IMR-90 (cell line): ENCODE results near the gene ICAM2. TPM values are rescaled to one million over a fixed set of nuclear protein-coding genes. Genes with fewer than 3 reads are reported as not detected.

Experiments
- ATAC-seq: fragments of 200-7000 bp; cut with Tn5 transposase; 2 replicates; pipeline ENCODE4 v1.9.1; 2020; ENCODE audit warnings: low read depth, mild to moderate bottlenecking, moderate library complexity
- BruUV-seq: library from RNA; stranded (reverse); fragments of 400-500 nt; replicated peaks from 2 replicates; lab custom pipeline; 2021; lab: Mats Ljungman, UMichigan
- CTCF ChIA-PET: fragments of 300-600 bp; formaldehyde crosslinking; extraction: SDS; loops from one replicate; lab custom pipeline; 2021; ENCODE audit warnings: antibody characterized with exemption; lab: Yijun Ruan, JAX
- POLR2A ChIA-PET: fragments of 300-600 bp; sonication (Branson Sonifier 250); formaldehyde crosslinking; loops from one replicate; lab custom pipeline; 2022; ENCODE audit warnings: antibody characterized with exemption; ENCODE audit not compliant: unreplicated experiment; lab: Charles Lee
- DNase-seq: peaks from one replicate; pipeline ENCODE4 v3.0.0; 2013
- H2AFZ ChIP-seq: replicated peaks from 2 replicates; pipeline ENCODE3; 2013; ENCODE audit warnings: low read length, mild to moderate bottlenecking; ENCODE audit not compliant: poor library complexity
- H2AK5ac ChIP-seq: 2 replicates; pipeline ENCODE4 v1.6.1; 2013; ENCODE audit warnings: low read depth, low read length, inconsistent platforms
- H2AK9ac ChIP-seq: replicated peaks from 2 replicates; pipeline ENCODE3; 2013; ENCODE audit warnings: mild to moderate bottlenecking, low read depth, low read length, moderate library complexity; ENCODE audit not compliant: poor library complexity
- H2BK120ac ChIP-seq: 2 replicates; pipeline ENCODE4 v1.6.1; 2013; ENCODE audit warnings: low read depth, low read length, inconsistent platforms
- H2BK15ac ChIP-seq: 3 replicates; pipeline ENCODE4 v1.6.1; 2013; ENCODE audit warnings: low read depth, low read length, inconsistent platforms
- H2BK20ac ChIP-seq: 2 replicates; pipeline ENCODE4 v1.6.1; 2013; ENCODE audit warnings: low read depth, mild to moderate bottlenecking, inconsistent platforms, low read length, moderate library complexity
- H2BK5ac ChIP-seq: 2 replicates; pipeline ENCODE4 v1.6.1; 2013; ENCODE audit warnings: mild to moderate bottlenecking, low read depth, low read length, inconsistent platforms; ENCODE audit not compliant: poor library complexity, severe bottlenecking
- H3K14ac ChIP-seq: replicated peaks from 2 replicates; pipeline ENCODE4 v1.6.1; 2013; ENCODE audit warnings: low read depth, low read length, inconsistent platforms
- H3K18ac ChIP-seq: 2 replicates; pipeline ENCODE4 v1.6.1; 2013; ENCODE audit warnings: low read depth, low read length, control low read depth
- H3K23ac ChIP-seq: 2 replicates; pipeline ENCODE4 v1.6.1; 2013; ENCODE audit warnings: low read depth, low read length, inconsistent platforms
- H3K27ac ChIP-seq: 2 replicates; pipeline ENCODE4 v1.5.1; 2013; ENCODE audit warnings: mild to moderate bottlenecking, control low read depth, low read length; ENCODE audit not compliant: insufficient read depth
- H3K27me3 ChIP-seq: 2 replicates; pipeline ENCODE4 v1.6.1; 2013; ENCODE audit warnings: low read length; ENCODE audit not compliant: control insufficient read depth, insufficient read depth
- H3K36me3 ChIP-seq: 2 replicates; pipeline ENCODE4 v1.6.1; 2013; ENCODE audit warnings: low read length, mixed read lengths; ENCODE audit not compliant: control insufficient read depth, insufficient read depth
- H3K4ac ChIP-seq: 2 replicates; pipeline ENCODE4 v1.6.1; 2013; ENCODE audit warnings: low read depth, low read length, inconsistent platforms
- H3K4me1 ChIP-seq: 2 replicates; pipeline ENCODE4 v1.6.1; 2013; ENCODE audit warnings: low read length, mixed read lengths; ENCODE audit not compliant: control insufficient read depth, insufficient read depth
- H3K4me2 ChIP-seq: 2 replicates; pipeline ENCODE4 v1.6.1; 2013; ENCODE audit warnings: low read depth, mild to moderate bottlenecking, control low read depth, low read length, moderate library complexity
- H3K4me3 ChIP-seq: 2 replicates; pipeline ENCODE4 v1.5.1; 2013; ENCODE audit warnings: low read depth, mild to moderate bottlenecking, control low read depth, low read length, moderate library complexity; ENCODE audit not compliant: insufficient read depth
- H3K56ac ChIP-seq: 2 replicates; pipeline ENCODE4 v1.6.1; 2013; ENCODE audit warnings: low read length, inconsistent platforms; ENCODE audit not compliant: insufficient read depth; ENCODE audit errors: extremely low read depth
- H3K79me1 ChIP-seq, 2 experiments: 2 replicates each; pipeline ENCODE4 v1.6.1; 2013; ENCODE audit warnings: low read length in 2 of 2, inconsistent platforms in 1 of 2, low read depth in 1 of 2
- H3K9ac ChIP-seq: 2 replicates; pipeline ENCODE4 v1.6.1; 2013; ENCODE audit warnings: low read depth, low read length, control low read depth
- H3K9me1 ChIP-seq: 2 replicates; pipeline ENCODE4 v1.6.1; 2013; ENCODE audit warnings: low read length, inconsistent platforms; ENCODE audit not compliant: insufficient read depth
- H3K9me3 ChIP-seq: 2 replicates; pipeline ENCODE4 v1.6.1; 2013; ENCODE audit warnings: low read length; ENCODE audit not compliant: control insufficient read depth, insufficient read depth
- H4K20me1 ChIP-seq: 2 replicates; pipeline ENCODE4 v1.6.1; 2013; ENCODE audit warnings: low read length, inconsistent platforms; ENCODE audit not compliant: insufficient read depth
- H4K5ac ChIP-seq: 2 replicates; pipeline ENCODE4 v1.6.1; 2013; ENCODE audit warnings: mild to moderate bottlenecking, low read depth, low read length, control low read depth
- H4K8ac ChIP-seq, 2 experiments: 2 replicates each; pipeline ENCODE4 v1.6.1; 2013; ENCODE audit warnings: low read depth in 2 of 2, low read length in 2 of 2, control low read depth in 1 of 2, inconsistent platforms in 1 of 2
- H4K91ac ChIP-seq: 2 replicates; pipeline ENCODE4 v1.6.1; 2013; ENCODE audit warnings: low read depth, low read length, inconsistent platforms; ENCODE audit not compliant: insufficient read depth
- CEBPB ChIP-seq: IDR thresholded peaks from 2 replicates; pipeline ENCODE4 v1.6.1; 2012; ENCODE audit warnings: low read depth, low read length, improper control_type of control experiment
- CHD1 ChIP-seq: IDR thresholded peaks from 2 replicates; pipeline ENCODE4 v1.6.1; 2012; ENCODE audit warnings: low read depth, low read length, improper control_type of control experiment
- CTCF ChIP-seq: conservative IDR thresholded peaks from 2 replicates; pipeline ENCODE4 v1.5.1; 2012; ENCODE audit warnings: mild to moderate bottlenecking, low read depth, low read length, improper control_type of control experiment
- FOS ChIP-seq: fragments of 150-350 bp; IDR thresholded peaks from 2 replicates; pipeline ENCODE4 v1.6.1; 2016; ENCODE audit warnings: low read depth, low read length
- MAFK ChIP-seq: IDR thresholded peaks from 2 replicates; pipeline ENCODE4 v1.6.1; 2012; ENCODE audit warnings: low read depth, low read length, improper control_type of control experiment
- MAZ ChIP-seq: IDR thresholded peaks from 2 replicates; pipeline ENCODE4 v1.6.1; 2012; ENCODE audit warnings: low read depth, mild to moderate bottlenecking, low read length, improper control_type of control experiment, moderate library complexity, borderline replicate concordance
- MXI1 ChIP-seq: IDR thresholded peaks from 2 replicates; pipeline ENCODE4 v1.6.1; 2012; ENCODE audit warnings: low read depth, mild to moderate bottlenecking, low read length, moderate library complexity, borderline replicate concordance
- NFE2L2 ChIP-seq: fragments of 150-350 bp; IDR thresholded peaks from 2 replicates; pipeline ENCODE4 v1.6.1; 2016; ENCODE audit warnings: low read depth, mild to moderate bottlenecking, low read length
- RAD21 ChIP-seq: IDR thresholded peaks from 2 replicates; pipeline ENCODE4 v1.6.1; 2012; ENCODE audit warnings: low read length, improper control_type of control experiment
- SMC3 ChIP-seq: fragments of 150-350 bp; IDR thresholded peaks from 2 replicates; pipeline ENCODE4 v1.6.1; 2016; ENCODE audit warnings: low read depth, mild to moderate bottlenecking, antibody characterized with exemption, low read length, moderate library complexity
- WGBS, 2 experiments: methylation state at CpG; one replicate each; pipeline versions ENCODE4 v1.1.5 to v1.1.7; 2013; ENCODE audit warnings: missing lambda C conversion rate in 2 of 2; ENCODE audit not compliant: insufficient read length in 1 of 2; ENCODE audit errors: extremely low coverage in 2 of 2; 5-methylcytosine and 5-hydroxymethylcytosine counted together
- dilution Hi-C: fragments of 300-500 bp; cut with HindIII; formaldehyde crosslinking; loops from one replicate; pipeline ENCODE4 v1.14.3; 2018; ENCODE audit warnings: low sequenced_read_pairs; ENCODE audit not compliant: unreplicated experiment
- in situ Hi-C: fragments of 300-500 bp; cut with MboI; formaldehyde crosslinking; loops from 3 replicates; pipeline ENCODE4 v1.14.3; 2019; ENCODE audit warnings: low sequenced_read_pairs, inconsistent platforms, mixed read lengths
- intact Hi-C: fragments of 100-400 bp; cut with micrococcal nuclease; formaldehyde crosslinking; loops from 2 replicates; pipeline ENCODE4 v1.10.0; 2022
- polyA plus RNA-seq, 3 experiments: library from polyadenylated mRNA; depleted of rRNA; stranded (reverse); fragments of >200 nt; gene quantifications; 2 replicates each; pipeline ENCODE4 v1.2.3, GENCODE V29; 2012; ENCODE audit warnings: low replicate concordance in 1 of 3
- total RNA-seq: library from RNA; depleted of rRNA; stranded (reverse); fragments of >200 nt; gene quantifications from 2 replicates; pipeline ENCODE4 v1.2.3, GENCODE V29; 2012
- TF ChIP-seq, protein P1 (sequence below): fragments of 150-350 bp; IDR thresholded peaks from 2 replicates; pipeline ENCODE4 v1.6.1; 2017; ENCODE audit warnings: mild to moderate bottlenecking, antibody characterized with exemption, low read length, low read depth
- TF ChIP-seq, protein P2 (sequence below): fragments of 150-350 bp; IDR thresholded peaks from 2 replicates; pipeline ENCODE4 v1.6.1; 2016; ENCODE audit warnings: low read depth, mild to moderate bottlenecking, low read length, moderate library complexity, borderline replicate concordance

The ICAM2 gene
- total and polyA plus RNA-seq, 2 of the 4 experiments (the other 2 are of a cell fraction): 0.12 TPM; not detected in 1

DNA sequence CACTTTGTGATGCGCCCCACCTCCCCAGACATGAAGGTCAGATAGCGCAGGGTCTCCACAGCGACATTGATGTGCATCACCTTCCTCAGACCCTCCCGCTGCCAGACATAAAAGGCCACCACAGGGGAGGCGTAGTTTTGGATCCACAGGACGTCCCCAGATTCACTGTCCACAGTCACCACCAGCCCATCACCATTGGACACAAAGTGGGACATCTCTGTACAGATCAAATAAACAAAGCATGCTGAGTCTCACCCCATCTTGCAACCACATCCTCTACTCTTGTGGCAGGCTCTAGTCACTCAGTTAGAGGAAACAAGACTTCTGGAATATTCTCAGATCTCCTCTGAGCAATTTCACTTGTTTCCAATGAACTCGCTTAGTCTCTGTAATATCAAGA lies 46.3 kb upstream of the ICAM2 start (continued):
- TF ChIP-seq NFE2L2 (no peak), CEBPB (no peak), MAFK (no peak), MXI1 (no peak), MAZ (no peak)

DNA sequence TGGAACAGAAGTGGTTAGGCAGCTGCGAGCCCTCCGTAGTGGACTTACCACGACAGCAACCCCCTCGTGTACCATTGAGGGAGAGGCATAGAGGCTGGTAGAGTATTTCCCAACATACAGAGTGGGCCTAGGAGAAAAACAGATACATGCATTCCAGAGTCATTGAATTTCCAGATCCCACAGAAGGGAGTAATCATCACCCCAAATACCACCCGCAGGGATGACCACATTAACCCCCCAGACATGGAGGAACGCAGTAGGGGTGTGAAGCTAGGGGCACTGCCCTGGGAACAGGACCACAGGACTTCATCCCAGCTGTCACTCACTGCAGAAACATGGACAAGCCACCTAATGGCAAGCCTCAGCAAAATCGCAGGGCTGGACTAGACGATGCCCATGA lies 44.7 kb upstream of the ICAM2 start:
- Histone ChIP-seq H3K9me3 (peaks cover 13% of the 10 kb centered on the region), H4K91ac (no peak overlapping the region), H3K14ac (no peak overlapping the region), H2AFZ (no peak overlapping the region), H2AK5ac (no peak overlapping the region), H2BK15ac (no peak overlapping the region), H4K5ac (no peak overlapping the region), H3K4me3 (no peak overlapping the region), H2BK20ac (no peak overlapping the region), H4K8ac (no peak overlapping the region), H3K27me3 (no peaks in the 10 kb centered on the region), H4K20me1 (no peaks in the 10 kb centered on the region), H3K9me1 (peaks cover 3% of the 10 kb centered on the region; the same call in 1 of the 2 replicates), H2BK120ac (no peak overlapping the region), H3K36me3 (peaks cover 25% of the 10 kb centered on the region), H3K4me2 (no peak overlapping the region), H3K27ac (no peak overlapping the region), H3K23ac (no peak overlapping the region), H3K9ac (no peak overlapping the region), H3K56ac (no peak overlapping the region), H2AK9ac (no peak overlapping the region), H3K18ac (no peak overlapping the region), H2BK5ac (no peak overlapping the region), H3K79me1 (0 out of 4 replicates have a peak, but pooled peaks cover 0 to 3% of the 10 kb centered on the region in 2 experiments), H3K4ac (no peak overlapping the region), H3K4me1 (peaks cover 2% of the 10 kb centered on the region; the same call in 1 of the 2 replicates)
- in situ Hi-C loops: loop anchor here (5.0 kb wide), 1 partner anchor 62 kb away; no protein-coding TSS in a partner anchor
- intact Hi-C loops: no loop called here
- WGBS, 2 experiments: 96% methylated on average over 4 of the region's 8 CpGs; no CpG with 5 or more reads in 1 of the 2 experiments
- ATAC-seq (no peak), DNase-seq (no peak)
- ChIA-PET CTCF (interaction anchor here (1.1 kb wide), 1 partner anchor 9 kb away, joined by 4 read pairs; no protein-coding TSS in a partner anchor), POLR2A (no interaction called here)
- dilution Hi-C loops: no loop called here
- no TSS peak for BruUV-seq
- TF ChIP-seq NFE2L2 (no peak), RAD21 (no peak), FOS (no peak), MAFK (no peak), CEBPB (no peak), CHD1 (no peak), SMC3 (no peak), CTCF (no peak), MXI1 (no peak), MAZ (no peak)
- TF ChIP-seq, protein P1, sequence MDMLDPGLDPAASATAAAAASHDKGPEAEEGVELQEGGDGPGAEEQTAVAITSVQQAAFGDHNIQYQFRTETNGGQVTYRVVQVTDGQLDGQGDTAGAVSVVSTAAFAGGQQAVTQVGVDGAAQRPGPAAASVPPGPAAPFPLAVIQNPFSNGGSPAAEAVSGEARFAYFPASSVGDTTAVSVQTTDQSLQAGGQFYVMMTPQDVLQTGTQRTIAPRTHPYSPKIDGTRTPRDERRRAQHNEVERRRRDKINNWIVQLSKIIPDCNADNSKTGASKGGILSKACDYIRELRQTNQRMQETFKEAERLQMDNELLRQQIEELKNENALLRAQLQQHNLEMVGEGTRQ: no peak
- TF ChIP-seq, protein P2, sequence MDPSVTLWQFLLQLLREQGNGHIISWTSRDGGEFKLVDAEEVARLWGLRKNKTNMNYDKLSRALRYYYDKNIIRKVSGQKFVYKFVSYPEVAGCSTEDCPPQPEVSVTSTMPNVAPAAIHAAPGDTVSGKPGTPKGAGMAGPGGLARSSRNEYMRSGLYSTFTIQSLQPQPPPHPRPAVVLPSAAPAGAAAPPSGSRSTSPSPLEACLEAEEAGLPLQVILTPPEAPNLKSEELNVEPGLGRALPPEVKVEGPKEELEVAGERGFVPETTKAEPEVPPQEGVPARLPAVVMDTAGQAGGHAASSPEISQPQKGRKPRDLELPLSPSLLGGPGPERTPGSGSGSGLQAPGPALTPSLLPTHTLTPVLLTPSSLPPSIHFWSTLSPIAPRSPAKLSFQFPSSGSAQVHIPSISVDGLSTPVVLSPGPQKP: no peak
